MM.1S (cell line): Measurements from ENCODE around the gene CYTH4.

Source experiments
- DNase-seq: peaks from one replicate; pipeline ENCODE4 v3.0.0-alpha.2; 2015
- H2AFZ ChIP-seq: fragments of 300-600 bp; sonication (generic); 2 replicates; pipeline ENCODE4 v1.6.0; 2016; ENCODE audit warnings: antibody characterized with exemption, low read length
- H3F3A ChIP-seq: fragments of 300-600 bp; sonication (generic); 2 replicates; pipeline ENCODE4 v1.6.1; 2016; ENCODE audit warnings: mild to moderate bottlenecking, antibody characterized with exemption, low read length, moderate library complexity, mixed read lengths; ENCODE audit not compliant: insufficient read depth
- H3K27ac ChIP-seq: fragments of 300-600 bp; sonication (generic); 2 replicates; pipeline ENCODE4 v1.5.1; 2016; ENCODE audit warnings: mild to moderate bottlenecking, low read length
- H3K27me3 ChIP-seq: fragments of 300-600 bp; sonication (generic); replicated peaks from 2 replicates; pipeline ENCODE4 v1.6.0; 2016; ENCODE audit warnings: low read length; ENCODE audit not compliant: insufficient read depth
- H3K36me3 ChIP-seq: fragments of 300-600 bp; sonication (generic); replicated peaks from 2 replicates; pipeline ENCODE4 v1.6.1; 2016; ENCODE audit warnings: mild to moderate bottlenecking, low read length, mixed read lengths; ENCODE audit not compliant: insufficient read depth
- H3K4me1 ChIP-seq: fragments of 300-600 bp; sonication (generic); 2 replicates; pipeline ENCODE4 v1.6.1; 2016; ENCODE audit warnings: low read length, mixed read lengths
- H3K4me2 ChIP-seq: fragments of 300-600 bp; sonication (generic); 2 replicates; pipeline ENCODE4 v1.6.0; 2016; ENCODE audit warnings: low read depth, low read length
- H3K4me3 ChIP-seq: fragments of 300-600 bp; sonication (generic); 2 replicates; pipeline ENCODE4 v1.5.1; 2016; ENCODE audit warnings: low read length, mixed read lengths
- H3K79me2 ChIP-seq: fragments of 300-600 bp; sonication (generic); 2 replicates; pipeline ENCODE4 v1.6.1; 2016; ENCODE audit warnings: mixed run types, low read length, mixed read lengths
- H3K9ac ChIP-seq: fragments of 300-600 bp; sonication (generic); 2 replicates; pipeline ENCODE4 v1.6.1; 2016; ENCODE audit warnings: low read length, mixed read lengths
- H3K9me2 ChIP-seq: fragments of 300-600 bp; sonication (generic); replicated peaks from 2 replicates; pipeline ENCODE4 v1.6.1; 2016; ENCODE audit warnings: mild to moderate bottlenecking, low read length, mixed read lengths; ENCODE audit not compliant: insufficient read depth
- H3K9me3 ChIP-seq: fragments of 300-600 bp; sonication (generic); replicated peaks from 2 replicates; pipeline ENCODE4 v1.6.1; 2016; ENCODE audit warnings: mild to moderate bottlenecking, low read length, mixed read lengths; ENCODE audit not compliant: insufficient read depth
- H4K20me1 ChIP-seq: fragments of 300-600 bp; sonication (generic); 2 replicates; pipeline ENCODE4 v1.6.1; 2016; ENCODE audit warnings: mild to moderate bottlenecking, low read length, moderate library complexity, mixed read lengths; ENCODE audit not compliant: insufficient read depth
- CTCF ChIP-seq: fragments of 300-600 bp; sonication (generic); IDR thresholded peaks from 2 replicates; pipeline ENCODE4 v1.5.1; 2016; ENCODE audit warnings: antibody characterized with exemption, low read length, mixed read lengths
- EZH2 ChIP-seq: fragments of 300-600 bp; sonication (generic); optimal IDR thresholded peaks from 2 replicates; pipeline ENCODE3; 2017; ENCODE audit warnings: low read depth, mild to moderate bottlenecking, antibody characterized with exemption, low read length, mixed read lengths
- EZH2phosphoT487 ChIP-seq: fragments of 300-600 bp; sonication (generic); IDR thresholded peaks from 2 replicates; pipeline ENCODE4 v1.6.1; 2018; ENCODE audit warnings: antibody characterized with exemption, low read length

CYTH4 gene

GRCh38 chr22:37302674-37303555 lies 20.6 kb downstream of the CYTH4 start:
- Histone ChIP-seq H3K9me2 (no peaks in the 10 kb centered on the region), H3K9me3 (no peaks in the 10 kb centered on the region), H3K27ac (no peak overlapping the region), H3F3A (no peaks in the 10 kb centered on the region), H2AFZ (no peak overlapping the region), H3K9ac (no peak overlapping the region), H3K4me3 (no peak overlapping the region), H3K4me2 (no peak overlapping the region), H4K20me1 (no peaks in the 10 kb centered on the region), H3K79me2 (no peaks in the 10 kb centered on the region), H3K4me1 (no peaks in the 10 kb centered on the region), H3K36me3 (no peaks in the 10 kb centered on the region), H3K27me3 (no peaks in the 10 kb centered on the region)
- no peak for TF ChIP-seq EZH2
- no peak for TF ChIP-seq CTCF
- TF ChIP-seq EZH2phosphoT487, result no peak
- DNase-seq, result no peak

GRCh38 chr22:37303821-37304274 lies 21.5 kb downstream of the CYTH4 start:
- no peaks in the 10 kb centered on the region for H3K27me3 ChIP-seq
- no peak overlapping the region for H3K27ac ChIP-seq
- no peaks in the 10 kb centered on the region for H3K36me3 ChIP-seq
- H3K9me3 ChIP-seq, result no peaks in the 10 kb centered on the region
- no peaks in the 10 kb centered on the region for H3K4me1 ChIP-seq
- no peaks in the 10 kb centered on the region for H4K20me1 ChIP-seq
- no peaks in the 10 kb centered on the region for H3F3A ChIP-seq
- H2AFZ ChIP-seq, result no peak overlapping the region
- no peaks in the 10 kb centered on the region for H3K9me2 ChIP-seq
- no peak overlapping the region for H3K4me2 ChIP-seq
- DNase-seq, result no peak
- no peak overlapping the region for H3K9ac ChIP-seq
- no peaks in the 10 kb centered on the region for H3K79me2 ChIP-seq
- TF ChIP-seq CTCF (no peak), EZH2phosphoT487 (no peak), EZH2 (no peak)
- no peak overlapping the region for H3K4me3 ChIP-seq

- no peak for TF ChIP-seq EZH2
- TF ChIP-seq EZH2phosphoT487, result no peak
- TF ChIP-seq CTCF, result no peak
- Histone ChIP-seq H3K4me1 (no peaks in the 10 kb centered on the region), H2AFZ (no peak overlapping the region), H3K79me2 (no peaks in the 10 kb centered on the region), H3F3A (no peaks in the 10 kb centered on the region), H3K4me3 (no peak overlapping the region), H4K20me1 (no peaks in the 10 kb centered on the region), H3K9me3 (no peaks in the 10 kb centered on the region), H3K9me2 (no peaks in the 10 kb centered on the region), H3K4me2 (no peak overlapping the region), H3K9ac (no peak overlapping the region), H3K36me3 (no peaks in the 10 kb centered on the region), H3K27me3 (no peaks in the 10 kb centered on the region), H3K27ac (no peak overlapping the region)
- no peak for DNase-seq
These were observed 22.5 kb downstream of the CYTH4 start for GRCh38 chr22:37304595-37305343.
